K562 (cell line): Measurements from ENCODE around the gene WDHD1. TPM values are rescaled to one million over a fixed set of nuclear protein-coding genes. Genes with fewer than 3 reads are reported as not detected.

Experiments
- MGA ChIP-seq: fragments of 450-650 bp; IDR thresholded peaks from 2 replicates; pipeline ENCODE4 v1.6.1; 2016; ENCODE audit warnings: mild to moderate bottlenecking, moderate library complexity
- polyA plus RNA-seq, 8 experiments: library from polyadenylated mRNA; depleted of rRNA in 4 of 8; stranded (reverse) in 5 of 8; unstranded in 3 of 8; fragments of >200 nt; fragmentation: Nextera tagmentation in 2 of 8; fragmentation: Illumina TruSeq in 1 of 8; extraction: Ambion mirVana in 2 of 8; extraction: Trizol in 1 of 8; gene quantifications; 2 replicates each; pipeline versions ENCODE4 v1.2.1 to v1.2.3, GENCODE V29; 2011 to 2014; ENCODE audit warnings: inconsistent platforms in 1 of 8, missing spikeins in 1 of 8
- total RNA-seq, 7 experiments: library from RNA; depleted of rRNA in 6 of 7; stranded (reverse); fragments of >200 nt in 6 of 7; fragmentation: Illumina TruSeq in 2 of 7; extraction: Trizol in 2 of 7; gene quantifications; 2 replicates each; pipeline versions ENCODE4 v1.2.1 to v1.2.3, GENCODE V29; 2011 to 2021; ENCODE audit warnings: low replicate concordance in 1 of 7

WDHD1 gene
- total and polyA plus RNA-seq, 9 of the 15 experiments (the other 6 are each of a cell fraction or from before 2014, with no cell fraction given) = 11.7 to 39.1 (median 30.0) TPM

GRCh38 chr14:54906075-54906474 is 120.8 kb downstream of the WDHD1 start (continued):
- no peak for TF ChIP-seq MGA
